Measurements from ENCODE around the gene RPS6KL1.

Gene RPS6KL1

DNA sequence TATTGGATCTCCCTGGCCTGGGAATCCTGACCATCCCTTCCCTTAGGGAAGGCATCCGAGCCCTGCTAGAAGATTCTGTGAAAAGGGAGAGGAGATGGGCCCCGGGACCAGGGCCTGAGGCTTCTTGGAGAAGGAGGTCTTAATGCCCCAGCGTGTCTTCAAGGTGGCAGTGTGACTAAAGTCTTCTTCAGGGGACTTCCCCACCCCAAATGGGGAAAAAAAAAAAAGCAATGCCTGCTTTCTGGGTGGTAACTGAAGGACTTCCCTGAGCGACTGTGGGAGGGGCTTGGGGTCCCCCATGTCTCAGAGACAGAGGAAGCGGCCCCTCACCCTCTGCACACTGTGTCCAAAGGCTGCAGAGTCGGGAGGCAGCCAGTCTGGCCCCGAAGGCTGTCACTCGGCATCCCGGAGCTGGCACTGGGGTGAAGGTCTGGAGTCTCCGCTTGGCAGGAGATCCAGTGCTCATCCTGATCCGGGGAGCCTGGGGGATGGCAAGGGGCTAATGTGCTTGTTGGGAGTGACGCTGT is 40.2 kb upstream of the RPS6KL1 start:
- Histone ChIP-seq H3K36me3 (replicated peaks) (no peaks in the 10 kb centered on the region), H3K27me3 (replicated peaks) (no peaks in the 10 kb centered on the region), H3K27ac (no peak overlapping the region), H3K4me3 (ENCODE audit: low read depth, low read length) (no peak overlapping the region)
- no peak for DNase-seq
- TF ChIP-seq, protein P1, sequence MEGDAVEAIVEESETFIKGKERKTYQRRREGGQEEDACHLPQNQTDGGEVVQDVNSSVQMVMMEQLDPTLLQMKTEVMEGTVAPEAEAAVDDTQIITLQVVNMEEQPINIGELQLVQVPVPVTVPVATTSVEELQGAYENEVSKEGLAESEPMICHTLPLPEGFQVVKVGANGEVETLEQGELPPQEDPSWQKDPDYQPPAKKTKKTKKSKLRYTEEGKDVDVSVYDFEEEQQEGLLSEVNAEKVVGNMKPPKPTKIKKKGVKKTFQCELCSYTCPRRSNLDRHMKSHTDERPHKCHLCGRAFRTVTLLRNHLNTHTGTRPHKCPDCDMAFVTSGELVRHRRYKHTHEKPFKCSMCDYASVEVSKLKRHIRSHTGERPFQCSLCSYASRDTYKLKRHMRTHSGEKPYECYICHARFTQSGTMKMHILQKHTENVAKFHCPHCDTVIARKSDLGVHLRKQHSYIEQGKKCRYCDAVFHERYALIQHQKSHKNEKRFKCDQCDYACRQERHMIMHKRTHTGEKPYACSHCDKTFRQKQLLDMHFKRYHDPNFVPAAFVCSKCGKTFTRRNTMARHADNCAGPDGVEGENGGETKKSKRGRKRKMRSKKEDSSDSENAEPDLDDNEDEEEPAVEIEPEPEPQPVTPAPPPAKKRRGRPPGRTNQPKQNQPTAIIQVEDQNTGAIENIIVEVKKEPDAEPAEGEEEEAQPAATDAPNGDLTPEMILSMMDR (IDR thresholded peaks at IDR 0.05; ENCODE audit: low read depth, low read length, missing control alignments) = no peak
- in situ Hi-C loops (cut with HindIII; ENCODE audit: low pct_ligation_motif_present, low sequenced_read_pairs) = no loop called here

DNA sequence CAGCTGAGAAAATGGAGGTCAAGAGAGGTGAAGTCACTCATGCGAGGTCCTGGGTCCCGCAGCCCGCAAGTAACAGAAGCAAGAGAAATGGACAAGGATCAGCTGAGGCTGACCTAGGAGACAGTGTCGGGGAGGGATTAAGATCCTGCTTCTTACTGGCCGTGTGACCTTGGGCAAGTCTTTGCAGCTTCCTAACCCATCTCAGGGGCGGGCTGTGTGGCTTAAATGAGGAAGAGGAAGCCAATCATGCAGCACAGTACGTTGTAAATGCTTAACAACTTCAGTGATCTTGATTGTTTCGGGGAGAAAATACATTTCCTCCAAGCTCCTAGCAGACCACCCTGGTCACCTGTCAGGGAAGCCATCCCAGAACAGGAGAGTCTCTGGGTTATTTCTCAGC is 39.4 kb upstream of the RPS6KL1 start:
- Histone ChIP-seq H3K27me3 (replicated peaks) (no peaks in the 10 kb centered on the region), H3K27ac (no peak overlapping the region), H3K4me3 (ENCODE audit: low read depth, low read length) (no peak overlapping the region), H3K36me3 (replicated peaks) (no peaks in the 10 kb centered on the region)
- TF ChIP-seq, protein P1 (IDR thresholded peaks at IDR 0.05; ENCODE audit: low read depth, low read length, missing control alignments) = no peak
- DNase-seq = no peak
- in situ Hi-C loops (cut with HindIII; ENCODE audit: low pct_ligation_motif_present, low sequenced_read_pairs) = no loop called here

DNA sequence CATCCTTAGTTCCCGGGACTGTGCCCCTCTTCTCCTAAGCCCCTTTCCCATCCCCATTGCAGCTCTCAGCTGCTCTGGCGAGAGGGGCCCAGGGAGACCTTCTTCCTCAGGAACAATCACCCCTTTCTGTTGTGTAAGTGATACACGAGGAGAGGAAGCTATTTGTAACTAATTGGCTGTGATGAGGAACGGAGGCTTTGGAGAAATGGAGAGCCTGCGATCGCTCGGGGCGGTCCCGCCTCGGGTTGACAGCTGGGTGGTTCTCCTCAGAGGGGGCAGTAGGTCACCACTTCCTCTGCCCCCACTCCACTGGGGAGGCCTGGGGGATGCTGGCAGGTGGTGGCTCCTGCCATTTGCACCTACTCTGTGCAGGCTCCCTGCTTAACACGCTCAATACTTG is 39.0 kb upstream of the RPS6KL1 start:
- no peak overlapping the region for H3K27ac ChIP-seq
- no peaks in the 10 kb centered on the region for H3K36me3 ChIP-seq (replicated peaks)
- TF ChIP-seq, protein P1 (IDR thresholded peaks at IDR 0.05; ENCODE audit: low read depth, low read length, missing control alignments) = no peak
- no peaks in the 10 kb centered on the region for H3K27me3 ChIP-seq (replicated peaks)
- in situ Hi-C loops (cut with HindIII; ENCODE audit: low pct_ligation_motif_present, low sequenced_read_pairs) = no loop called here
- no peak overlapping the region for H3K4me3 ChIP-seq (ENCODE audit: low read depth, low read length)
- no peak for DNase-seq

DNA sequence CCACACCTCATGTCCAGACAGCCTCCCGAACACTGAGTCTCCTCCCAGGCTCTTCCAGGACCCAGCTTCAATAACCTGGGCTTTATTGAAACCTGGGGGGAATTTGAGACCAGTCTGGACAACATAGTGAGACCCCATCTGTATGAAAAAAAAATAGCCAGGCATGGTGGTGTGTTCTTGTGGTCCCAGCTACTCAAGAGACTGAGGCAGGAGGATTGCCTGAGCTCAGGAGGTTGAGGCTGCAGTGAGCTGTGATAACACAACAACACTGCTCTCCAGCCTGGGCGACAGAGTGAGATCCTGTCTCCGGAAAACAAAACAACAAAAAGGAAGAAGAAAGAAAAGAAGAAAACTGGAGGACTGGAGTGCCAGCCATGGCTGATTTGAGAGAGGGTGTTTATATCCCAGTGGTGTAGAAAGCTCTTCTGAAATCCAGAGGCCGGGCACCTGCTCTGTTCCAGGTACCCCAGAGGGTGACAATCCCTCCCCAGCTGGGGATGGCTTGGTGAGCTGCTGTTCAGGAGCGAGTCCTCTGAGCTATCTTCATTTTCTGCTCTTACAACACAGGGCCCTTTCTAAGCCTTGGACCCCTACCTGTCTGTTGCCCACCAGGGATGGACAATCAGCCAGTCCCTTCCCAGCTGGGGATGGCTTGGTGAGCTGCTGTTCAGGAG is 38.3 kb upstream of the RPS6KL1 start:
- no peak overlapping the region for H3K27ac ChIP-seq
- no peak for DNase-seq
- H3K4me3 ChIP-seq (ENCODE audit: low read depth, low read length) = no peak overlapping the region
- no peaks in the 10 kb centered on the region for H3K27me3 ChIP-seq (replicated peaks)
- in situ Hi-C loops (cut with HindIII; ENCODE audit: low pct_ligation_motif_present, low sequenced_read_pairs) = no loop called here
- no peaks in the 10 kb centered on the region for H3K36me3 ChIP-seq (replicated peaks)
- TF ChIP-seq, protein P1 (IDR thresholded peaks at IDR 0.05; ENCODE audit: low read depth, low read length, missing control alignments) = no peak

DNA sequence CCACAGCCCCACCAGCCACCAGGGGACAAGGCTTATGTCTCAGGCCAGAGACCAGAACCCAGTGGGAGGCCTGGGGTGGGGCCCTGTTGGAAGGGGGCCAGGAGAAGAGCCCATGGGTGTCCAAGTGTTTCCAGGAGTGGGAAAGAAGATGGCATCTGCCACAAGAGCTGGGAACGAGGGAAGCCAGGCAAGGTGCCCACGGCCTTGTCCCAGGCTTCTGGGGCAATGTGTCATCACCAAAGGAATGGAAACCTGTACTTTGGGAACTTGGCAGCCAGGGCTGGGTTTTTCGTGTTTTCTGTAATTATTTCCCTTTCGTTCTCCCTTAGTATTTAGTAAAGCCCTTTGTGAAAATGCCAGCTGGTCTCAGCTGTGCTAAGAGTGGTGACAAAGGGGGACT is 37.7 kb upstream of the RPS6KL1 start:
- Histone ChIP-seq H3K27ac (no peak overlapping the region), H3K27me3 (replicated peaks) (no peaks in the 10 kb centered on the region), H3K36me3 (replicated peaks) (no peaks in the 10 kb centered on the region), H3K4me3 (ENCODE audit: low read depth, low read length) (no peak overlapping the region)
- TF ChIP-seq, protein P1 (IDR thresholded peaks at IDR 0.05; ENCODE audit: low read depth, low read length, missing control alignments) = no peak
- in situ Hi-C loops (cut with HindIII; ENCODE audit: low pct_ligation_motif_present, low sequenced_read_pairs) = no loop called here
- no peak for DNase-seq
